Stimulated activated CD4-positive, alpha-beta T cell treated with anti-CD3 and anti-CD28 coated beads, Interleukin-4, amount 100 ng/mL, for 1 hour (primary cell): ENCODE measurements around the gene CTRL.

Source experiments
- DNase-seq: peaks from one replicate; pipeline ENCODE4 v3.0.0-alpha.2; 2020

CTRL gene

DNA sequence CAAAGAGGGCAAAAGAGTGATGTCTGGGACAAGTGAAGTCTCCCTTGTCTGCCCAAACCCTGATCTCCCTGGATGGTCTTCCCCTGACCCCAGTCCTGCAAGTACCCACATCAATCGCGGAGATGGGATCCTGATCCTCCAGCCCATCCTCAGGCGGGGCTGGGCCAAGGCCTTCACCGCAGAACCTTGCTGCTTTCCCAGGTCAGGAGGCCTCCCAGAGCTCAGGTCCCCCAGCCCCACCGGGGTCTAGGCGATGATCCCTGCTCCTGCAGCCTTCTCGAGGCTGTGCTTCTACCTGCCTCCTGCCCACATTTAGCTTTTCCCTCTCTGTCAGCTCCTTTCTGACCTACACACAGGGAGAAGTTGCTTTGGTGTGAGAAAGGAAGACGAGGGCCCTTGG, 30.5 kb upstream of the CTRL start:
- DNase-seq: no peak

DNA sequence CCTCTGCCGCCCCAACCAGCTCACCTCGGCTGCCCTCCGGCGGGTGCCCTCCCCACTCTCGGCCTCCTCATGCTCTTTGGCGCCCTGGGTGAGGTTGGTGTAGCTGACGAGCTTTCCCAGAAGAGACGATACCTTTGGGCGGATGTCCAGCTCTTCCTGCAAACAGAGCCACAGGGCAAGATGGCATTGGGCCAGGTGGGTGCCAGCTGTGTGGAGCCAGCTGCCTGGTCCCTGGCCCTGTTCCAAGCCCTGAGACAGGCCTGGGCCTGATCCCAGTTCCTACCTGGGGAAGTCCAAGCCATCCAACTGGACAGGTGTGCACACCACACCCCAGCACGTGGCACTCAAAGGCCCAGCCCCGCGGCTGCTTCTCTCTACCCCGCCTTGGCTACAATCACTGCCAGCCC, 29.9 kb upstream of the CTRL start:
- no peak for DNase-seq

DNA sequence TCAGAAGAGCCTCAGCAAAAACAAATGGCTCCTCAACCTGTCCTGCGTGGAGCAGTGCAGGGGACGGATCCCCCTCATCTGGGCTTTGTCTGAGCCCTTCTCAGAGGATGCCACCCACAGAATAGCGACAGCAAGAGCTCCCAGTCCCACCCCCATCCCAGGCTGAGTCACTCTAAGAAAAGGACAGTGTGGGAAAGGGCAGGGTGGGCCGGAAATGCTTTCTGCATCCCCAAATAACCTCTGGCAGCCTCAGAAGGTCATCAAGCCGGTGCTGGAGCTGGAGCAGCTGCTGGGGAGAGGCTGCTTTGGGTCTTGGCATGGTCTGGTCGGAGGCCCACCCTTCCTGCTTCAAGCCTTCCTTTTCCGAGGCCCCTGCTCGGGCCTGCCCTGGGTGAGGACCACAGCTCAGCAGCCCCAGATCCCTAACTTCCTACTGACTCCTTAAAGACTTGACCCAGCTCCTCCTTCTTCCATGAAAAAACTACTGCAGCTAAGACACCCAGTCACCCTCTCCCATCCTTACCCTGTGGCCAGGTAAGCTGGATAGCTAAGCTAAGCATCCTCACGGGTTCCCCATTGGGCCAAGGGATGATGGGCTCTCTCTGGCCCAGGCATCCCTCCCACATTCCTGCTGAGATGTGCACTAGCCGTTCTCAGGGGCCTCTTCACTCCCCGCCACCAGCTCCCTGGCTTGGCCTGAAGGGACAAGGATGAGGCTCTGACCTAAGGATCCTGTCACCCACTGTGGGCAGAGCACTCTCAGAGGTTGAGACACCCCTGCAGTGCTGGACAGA, 28.1 kb upstream of the CTRL start:
- no peak for DNase-seq

DNA sequence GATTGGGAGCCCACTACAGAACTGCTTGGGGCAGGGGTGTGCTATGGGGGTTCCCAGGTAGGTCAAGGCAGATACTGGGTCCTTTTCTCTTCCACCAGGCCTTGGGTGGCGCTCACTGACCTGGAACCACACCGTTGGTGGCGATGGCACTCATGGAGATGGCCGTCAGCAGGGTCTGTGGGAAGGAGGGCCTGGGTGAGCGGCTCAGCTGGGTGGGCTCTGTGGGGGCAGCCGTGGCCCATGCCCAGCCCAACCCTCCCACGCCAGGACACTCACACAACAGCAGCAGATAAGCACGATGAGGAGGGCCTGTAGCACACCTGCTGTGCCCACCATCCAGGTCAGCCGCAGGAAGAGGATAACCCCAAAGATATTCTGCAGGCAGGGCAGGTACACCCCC, 26.0 kb upstream of the CTRL start:
- DNase-seq: no peak

DNA sequence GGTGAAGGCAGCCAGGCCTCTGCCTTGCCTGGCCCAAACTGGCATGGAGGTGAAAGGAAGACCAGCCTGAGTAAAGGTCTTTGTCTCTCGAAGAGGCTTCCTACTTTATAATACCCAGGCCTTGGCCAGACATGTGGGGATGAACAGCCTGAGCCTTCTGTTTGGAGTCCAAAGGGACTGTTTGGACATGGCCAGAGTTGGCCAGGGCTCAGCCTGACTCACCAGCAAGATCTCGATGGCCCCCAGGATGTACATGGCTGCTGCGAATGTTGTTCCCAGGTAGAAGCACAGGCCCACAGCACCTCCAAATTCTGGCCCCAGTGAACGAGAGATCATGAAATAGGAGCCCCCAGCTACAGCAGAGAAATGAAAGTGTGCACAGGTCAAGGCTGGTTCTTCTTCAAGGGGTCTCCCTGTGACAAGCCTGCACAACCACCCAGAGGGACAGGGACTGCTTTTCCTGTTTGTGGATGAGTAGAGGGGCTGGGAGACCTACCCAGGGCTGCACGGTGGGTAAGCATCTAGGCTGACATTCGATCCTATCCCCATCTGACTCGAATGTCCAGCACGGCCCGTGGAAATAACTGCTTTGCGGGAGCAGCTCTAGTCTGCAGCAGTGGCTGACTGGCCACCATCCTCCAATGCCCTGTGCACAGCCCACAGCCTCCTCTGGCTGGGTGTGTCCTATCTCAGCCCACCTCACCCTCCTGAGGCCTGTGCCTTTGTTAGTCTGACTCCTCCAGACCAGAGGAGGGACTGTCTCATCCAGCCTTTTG, 22.9 kb upstream of the CTRL start:
- DNase-seq: no peak

DNA sequence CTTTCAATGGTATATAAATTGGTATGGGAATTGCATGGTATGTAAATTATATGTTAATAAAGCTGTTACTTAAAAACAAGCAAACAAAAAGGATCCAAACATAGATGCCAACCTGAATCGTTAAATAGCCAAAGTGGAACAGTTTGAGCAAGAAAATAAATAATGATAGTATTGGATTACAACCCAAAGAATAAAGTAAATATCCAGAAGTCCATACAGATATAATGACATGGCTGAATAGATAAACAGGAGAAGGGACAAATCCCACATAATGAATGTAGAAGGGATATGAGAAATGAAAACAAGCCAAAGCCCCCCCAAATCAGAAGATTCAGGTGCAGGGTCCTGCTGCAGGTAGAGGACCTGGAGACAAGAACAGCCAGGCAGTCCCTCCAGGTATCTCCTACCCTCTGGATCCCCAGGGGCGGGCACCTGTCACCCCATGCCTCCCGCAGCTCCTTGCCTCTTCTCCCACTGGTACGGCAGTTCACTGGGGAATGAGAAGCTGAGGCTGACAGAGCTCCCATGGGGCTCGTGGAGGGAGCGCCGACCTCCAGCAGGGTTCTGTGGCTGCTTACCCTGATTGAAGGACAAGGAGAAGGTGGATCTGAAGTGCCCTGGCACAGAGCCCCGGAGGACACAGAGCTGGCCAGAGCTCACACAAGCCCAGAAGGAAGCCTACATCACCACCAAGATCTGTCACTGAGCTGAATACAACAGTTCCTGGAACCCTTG, 22.1 kb upstream of the CTRL start:
- DNase-seq: no peak

DNA sequence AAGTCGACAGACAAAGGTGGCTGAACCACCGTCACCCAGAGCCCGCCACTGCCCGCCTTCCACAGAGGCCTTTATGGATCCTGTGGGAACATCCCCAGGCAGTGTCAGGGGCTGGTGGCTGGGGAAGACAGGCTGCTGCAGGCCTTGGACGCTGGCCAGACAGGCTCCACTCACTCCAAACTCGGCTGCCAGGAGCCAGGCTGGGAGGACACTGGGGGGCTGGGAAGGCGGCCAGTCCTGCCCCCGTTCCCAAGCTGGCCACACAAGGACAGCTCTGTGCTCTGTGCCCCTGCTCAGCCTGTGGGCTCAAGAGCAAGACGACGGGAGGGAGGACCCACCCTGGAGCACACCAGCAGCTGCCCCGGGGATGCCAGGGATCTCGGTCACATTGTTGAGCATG, 19.8 kb upstream of the CTRL start:
- DNase-seq: no peak

DNA sequence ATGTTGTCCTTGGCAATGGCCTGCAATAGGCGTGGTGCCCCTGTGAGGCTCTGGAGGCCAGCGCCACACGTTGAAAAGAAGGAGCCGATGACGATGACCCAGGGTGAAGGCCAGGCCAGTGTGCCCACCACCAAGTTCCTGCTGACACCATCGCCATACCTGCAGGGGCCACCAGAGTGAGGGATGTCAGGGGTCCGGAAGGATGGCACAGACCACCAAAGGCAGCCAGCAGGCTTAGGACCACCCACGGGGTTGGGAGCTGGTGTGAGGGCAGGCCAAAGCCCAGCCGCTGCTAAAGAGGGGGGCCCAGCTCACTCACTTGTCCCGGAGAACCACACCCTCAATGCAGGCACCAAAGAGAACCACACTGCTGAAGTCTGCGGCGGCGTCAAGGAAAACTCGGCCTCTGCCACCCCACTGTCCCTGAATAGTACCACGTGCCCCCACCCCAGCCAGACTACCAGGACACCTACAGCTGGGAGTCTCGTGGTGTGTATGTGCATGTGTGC, 18.7 kb upstream of the CTRL start:
- no peak for DNase-seq

DNA sequence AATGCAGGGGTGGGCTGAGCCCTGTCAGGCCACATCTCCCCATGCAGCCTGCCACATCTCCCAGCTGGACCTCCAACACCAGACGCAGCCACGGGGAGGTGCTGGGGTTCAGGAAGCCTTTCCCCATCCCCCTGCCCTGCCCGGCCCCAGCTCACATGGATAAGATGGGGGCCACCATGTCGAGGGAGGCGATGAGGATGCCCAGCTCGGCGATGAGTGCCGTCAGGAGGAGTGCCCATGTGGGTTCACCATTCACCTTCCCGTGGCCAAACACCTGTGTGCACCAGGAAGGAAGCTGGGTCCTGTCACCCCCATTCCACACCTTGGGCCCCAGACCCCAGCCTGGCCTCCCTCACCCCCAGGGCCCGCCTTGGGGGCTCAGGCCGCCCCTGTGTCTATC, 18.0 kb upstream of the CTRL start:
- no peak for DNase-seq

DNA sequence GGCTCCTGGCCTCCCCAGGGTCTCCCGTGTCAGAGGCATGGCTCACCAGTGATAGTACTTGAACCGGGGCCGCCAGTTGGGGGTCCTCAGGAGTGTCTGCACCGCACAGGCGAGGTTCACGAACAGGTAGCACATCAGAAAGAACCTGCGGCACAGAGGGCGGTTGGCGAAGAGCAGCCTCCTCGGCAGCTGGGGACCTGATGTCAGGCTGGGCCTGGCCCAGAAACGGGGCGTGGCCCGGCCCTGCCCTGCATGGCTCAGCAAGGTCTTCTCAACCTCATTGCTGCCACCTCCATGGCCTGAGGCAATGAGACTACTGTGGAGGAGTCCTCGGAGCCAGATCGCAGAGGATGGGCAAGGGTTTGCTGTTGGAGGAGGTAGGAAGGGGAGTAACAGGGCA, 16.4 kb upstream of the CTRL start:
- DNase-seq: no peak

DNA sequence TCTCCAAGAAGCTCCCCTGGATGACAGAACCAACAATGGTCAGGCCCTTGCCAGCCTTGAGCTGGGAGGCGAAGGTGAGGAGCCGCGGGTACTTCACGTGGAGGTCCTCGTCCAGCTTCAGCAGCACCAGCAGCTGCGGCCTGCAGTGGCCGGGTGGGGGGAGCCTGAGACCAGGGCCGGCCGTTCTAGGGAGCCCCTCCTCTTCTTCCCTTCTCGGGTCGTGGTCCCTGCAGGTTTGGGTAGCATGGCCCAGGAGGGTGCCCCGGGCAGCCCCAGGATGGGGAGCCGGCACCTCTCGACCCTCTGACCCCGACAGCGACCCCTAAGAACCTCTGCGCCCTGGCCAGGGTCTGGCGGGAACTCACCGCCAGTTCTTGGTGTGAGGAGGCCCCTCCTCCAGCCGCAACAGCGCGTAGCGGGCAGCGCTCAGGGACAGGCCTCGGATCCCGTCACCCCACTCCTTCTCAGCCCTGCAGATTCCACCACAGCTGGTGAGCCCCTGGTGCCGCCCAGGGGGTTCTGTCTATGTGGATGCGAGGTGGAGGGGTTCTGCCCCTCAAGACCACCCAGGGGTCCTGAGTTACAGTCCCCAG, 15.4 kb upstream of the CTRL start:
- no peak for DNase-seq

DNA sequence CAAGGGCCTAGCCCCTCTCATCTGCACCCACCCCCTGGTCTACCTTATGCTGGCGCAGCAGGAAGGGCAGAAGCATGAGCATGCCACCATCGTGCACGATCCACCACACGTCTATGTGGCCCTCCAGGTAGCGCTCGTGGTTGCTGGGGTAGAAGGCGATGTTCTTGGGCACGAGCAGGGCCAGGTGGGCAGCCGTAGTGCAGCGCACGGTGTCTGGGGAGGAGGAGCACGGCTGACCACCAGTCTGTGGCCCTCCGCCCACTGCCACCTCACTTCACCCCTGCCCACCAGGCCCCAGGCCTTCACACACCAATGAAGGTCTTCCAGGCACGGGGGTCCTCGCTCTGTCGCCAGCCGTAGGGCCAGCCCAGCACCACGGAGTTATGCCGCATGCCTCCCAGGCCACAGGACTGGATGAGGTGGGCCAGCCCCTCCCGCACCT, 14.5 kb upstream of the CTRL start:
- DNase-seq: no peak

DNA sequence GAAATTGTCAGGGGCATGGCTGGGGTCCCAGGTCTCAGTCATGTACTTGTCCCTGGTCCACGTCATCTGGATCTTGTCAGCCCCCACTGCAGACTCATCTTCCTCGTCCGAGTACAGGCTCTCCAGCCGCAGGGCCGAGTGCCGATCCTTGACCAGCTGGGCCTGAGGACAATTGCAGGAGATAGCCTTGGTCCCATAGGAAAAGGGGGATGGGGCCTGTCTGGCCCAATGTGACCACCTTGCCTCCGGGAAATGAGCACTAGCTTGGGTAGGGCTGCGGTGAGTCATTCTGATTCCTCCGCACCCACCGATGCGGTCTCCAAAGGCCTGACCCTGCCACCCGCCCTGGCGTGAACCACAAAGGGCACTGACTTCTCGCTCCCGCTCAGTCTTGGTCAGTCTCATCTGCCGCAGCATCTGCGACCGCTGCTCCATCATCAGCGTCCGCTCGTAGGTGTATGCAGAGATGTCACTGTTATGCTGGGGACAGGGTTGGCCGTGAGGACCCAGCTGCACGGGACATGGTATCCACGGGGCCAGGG, 13.8 kb upstream of the CTRL start:
- DNase-seq: no peak

DNA sequence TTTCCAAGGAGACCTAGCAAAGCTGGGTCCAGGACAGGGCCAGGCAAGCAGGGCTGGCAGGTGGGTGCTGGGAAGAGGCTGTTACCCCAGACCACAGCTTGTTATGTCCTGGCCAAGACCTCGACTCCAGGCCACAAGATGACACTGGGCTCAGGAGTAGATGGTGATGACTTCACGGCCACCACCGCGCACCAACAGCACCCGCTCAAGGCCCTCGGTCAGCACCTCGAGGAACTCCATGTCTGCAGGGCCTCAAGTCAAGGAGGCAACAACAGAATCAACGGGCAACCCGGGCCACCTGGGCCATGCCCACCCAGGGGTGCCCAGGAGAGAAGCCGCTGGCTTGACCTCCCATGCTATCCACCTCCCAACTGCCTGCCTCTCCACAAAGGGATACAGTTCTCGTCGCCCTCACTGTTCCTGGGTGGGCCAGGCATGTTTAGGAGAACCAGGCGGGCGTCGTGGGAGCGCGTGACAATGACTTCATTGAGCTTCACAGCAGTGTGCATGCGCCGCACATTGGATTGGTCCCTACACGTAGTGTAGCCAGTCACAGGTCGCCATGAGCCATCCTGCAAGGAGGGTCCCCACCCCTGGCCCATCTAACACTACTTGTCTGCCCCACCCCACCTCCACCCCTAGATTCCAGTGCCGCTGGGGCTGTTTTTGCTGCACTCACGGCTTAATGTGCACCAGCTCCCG, 13.2 kb upstream of the CTRL start:
- no peak for DNase-seq

DNA sequence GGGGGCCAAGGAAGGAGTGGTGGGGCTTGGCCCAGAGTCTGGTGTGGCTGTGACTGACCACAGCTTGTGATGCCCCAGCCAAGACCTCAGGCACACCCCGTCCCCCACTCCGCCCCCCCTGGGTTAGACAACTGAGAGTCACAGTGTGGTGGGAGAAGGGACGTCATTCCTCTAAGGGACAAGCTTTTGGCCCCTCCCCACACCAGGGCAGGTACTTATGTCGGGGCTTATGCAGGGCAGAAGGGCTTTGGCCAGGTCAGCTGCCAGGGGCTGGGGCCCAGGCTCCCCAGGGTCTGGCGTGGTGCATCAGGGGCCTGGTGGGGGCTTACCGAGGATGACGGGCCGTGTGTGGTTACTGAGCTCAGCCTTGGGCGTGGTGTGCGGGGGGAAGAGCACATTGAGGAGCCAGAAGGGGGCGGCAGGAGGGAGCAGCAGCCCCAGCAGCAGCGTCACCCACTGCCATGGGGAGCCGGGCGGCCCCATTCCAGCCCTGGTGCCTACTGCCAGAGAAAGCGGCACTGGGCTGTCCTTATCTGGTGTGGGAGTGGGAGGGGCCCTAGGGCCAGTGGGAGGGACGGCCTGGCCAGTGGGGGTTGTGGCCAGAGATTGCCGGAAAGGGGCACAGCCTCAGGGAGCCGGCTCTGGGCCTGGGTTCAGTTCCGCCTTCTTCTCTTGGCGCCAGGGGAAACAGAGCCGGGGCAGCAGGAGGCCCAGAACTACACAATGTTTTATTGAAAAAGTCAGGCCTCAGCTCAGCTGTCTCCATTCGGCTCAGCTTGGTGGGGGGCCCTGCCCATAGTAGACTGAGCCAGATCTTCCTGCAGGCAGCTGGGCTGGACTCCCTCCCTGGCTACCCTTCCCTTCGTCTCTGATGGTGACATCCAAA, 12.2 kb upstream of the CTRL start, which contains the start of gene LCAT:
Gene LCAT (minus strand): TSS at position 502 of the 886 bp plus-strand sequence. CDS start 19 bp downstream, at position 483.
- DNase-seq: no peak

DNA sequence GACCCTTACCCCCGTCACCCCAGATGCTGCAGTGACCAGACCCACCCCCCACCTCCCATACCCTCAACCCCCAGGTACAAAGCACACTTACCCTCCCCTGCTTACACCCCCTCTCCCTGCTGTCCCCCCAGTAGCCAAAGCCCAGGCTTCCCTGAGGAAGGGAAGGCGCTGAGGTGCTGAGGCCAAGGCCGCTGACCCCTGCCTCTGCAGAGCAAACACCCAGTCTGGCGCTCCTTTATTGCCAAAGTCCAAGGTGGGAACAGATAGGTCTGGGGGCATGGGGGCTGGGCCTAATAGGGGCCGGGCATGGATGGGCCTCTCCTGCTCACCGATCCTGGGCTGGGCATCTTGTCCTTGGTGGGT, 11.6 kb upstream of the CTRL start:
- DNase-seq: no peak

DNA sequence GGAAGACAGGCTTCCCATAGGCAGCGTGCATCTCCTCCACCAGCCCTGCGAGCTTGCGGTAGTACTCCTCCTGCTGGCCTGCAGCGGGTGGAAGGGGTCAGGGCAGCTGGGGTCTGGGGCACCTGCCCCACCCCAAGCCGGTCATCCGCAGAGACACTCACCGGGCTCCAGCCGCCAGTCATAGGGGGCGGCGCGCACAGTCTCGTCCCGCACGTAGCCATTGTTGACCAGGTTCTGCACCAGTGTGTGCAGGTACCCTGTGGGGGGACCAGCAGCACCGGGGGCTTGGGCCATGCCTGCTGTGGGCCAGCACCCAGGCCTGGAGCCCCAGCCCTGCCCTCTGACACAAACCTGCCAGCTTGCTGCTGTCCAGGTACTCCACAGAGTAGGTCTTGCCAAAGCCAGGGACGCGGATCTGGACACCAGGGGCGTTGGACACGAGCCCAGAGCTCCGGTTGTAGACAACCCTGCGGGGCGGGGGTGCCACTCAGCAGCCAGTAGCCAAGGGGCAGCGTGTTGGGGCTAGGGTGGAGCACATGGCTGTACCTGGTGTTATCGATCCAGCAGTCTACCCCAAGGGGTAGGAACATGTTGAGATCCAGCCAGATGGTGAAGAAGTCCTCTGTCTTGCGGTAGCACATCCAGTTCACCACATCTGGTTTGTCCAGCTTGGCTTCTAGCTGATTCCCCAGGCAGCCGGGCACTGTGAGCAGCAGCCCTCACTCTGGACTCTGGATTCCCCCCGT, 11.0 kb upstream of the CTRL start:
- DNase-seq: no peak

DNA sequence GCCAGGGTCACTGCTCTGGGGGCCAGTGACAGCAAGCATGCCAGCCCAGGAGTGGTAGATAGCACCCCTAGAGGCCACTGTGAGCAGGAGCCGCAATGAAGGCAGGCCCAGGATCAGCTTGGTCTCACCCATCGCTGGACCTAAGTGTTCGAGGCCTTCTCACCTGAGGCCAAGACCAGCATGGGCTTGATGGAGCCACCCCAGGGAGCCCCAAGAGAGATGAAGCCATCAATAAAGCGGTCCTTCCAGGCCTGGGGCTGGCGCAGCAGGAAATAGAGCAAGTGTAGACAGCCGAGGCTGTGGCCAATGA, 10.5 kb upstream of the CTRL start:
- DNase-seq: peak; percentile 41

DNA sequence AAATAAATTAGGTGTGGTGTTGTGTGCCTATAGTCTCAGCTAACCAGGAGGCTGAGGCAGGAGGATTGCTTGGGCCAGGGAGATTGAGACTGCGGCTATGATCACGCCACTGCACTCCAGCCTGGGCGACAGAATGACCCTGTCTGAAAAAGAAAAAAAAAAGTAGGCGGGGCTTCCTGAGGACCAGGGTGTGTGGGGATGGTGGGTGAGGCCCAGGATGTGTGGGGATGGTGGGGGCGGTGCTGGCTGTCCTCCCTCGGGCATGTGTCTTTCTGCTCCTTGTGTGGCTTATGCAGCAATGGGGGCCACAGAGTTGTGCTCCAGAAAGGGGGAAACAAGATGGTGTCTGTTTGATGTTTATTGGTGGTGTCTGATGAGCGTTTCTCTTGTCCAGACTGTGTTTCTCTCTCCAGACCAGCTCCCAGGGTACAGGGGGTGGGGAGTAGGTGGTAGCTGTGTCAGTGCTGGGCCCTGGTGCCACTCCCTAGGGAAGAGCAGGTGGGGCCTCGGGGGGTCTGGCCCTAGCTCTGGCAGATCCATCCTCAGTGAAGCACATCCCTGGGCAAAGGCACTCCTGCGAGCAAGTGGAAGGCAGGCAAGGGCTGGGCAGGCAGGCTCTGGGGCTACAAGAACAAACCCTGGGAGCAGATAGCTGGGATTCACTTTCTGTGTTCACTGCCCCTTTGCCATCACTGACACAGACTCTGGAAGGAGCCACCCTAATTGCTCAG, 10.0 kb upstream of the CTRL start:
- no peak for DNase-seq
